WTC11 (cell line): ENCODE results near the gene PON1. TPM values are rescaled to one million over a fixed set of nuclear protein-coding genes. Genes with fewer than 3 reads are reported as not detected.
A peak's percentile ranks its signal among the peaks of the same experiment; 100 is the strongest.

ENCODE experiments used
- ATAC-seq: fragments of 200-7000 bp; cut with Tn5 transposase; 2 replicates; pipeline ENCODE4 v1.10.0; 2021; ENCODE audit warnings: mild to moderate bottlenecking, moderate library complexity
- CTCF ChIA-PET: fragments of 300-600 bp; sonication (Branson Sonifier 250); formaldehyde crosslinking; loops from one replicate; lab custom pipeline; 2021; ENCODE audit warnings: antibody characterized with exemption; lab: Charles Lee
- POLR2A ChIA-PET: fragments of 350-600 bp; sonication (Branson Sonifier 250); formaldehyde crosslinking; loops from one replicate; lab custom pipeline; 2021; ENCODE audit warnings: antibody characterized with exemption; lab: Charles Lee
- DNase-seq: peaks from one replicate; pipeline ENCODE4 v3.0.0; 2021; ENCODE audit warnings: low spot score
- H3K27ac Mint-ChIP-seq: 2 replicates; pipeline ENCODE4 v1.8.0; 2021; ENCODE audit warnings: mixed read lengths
- H3K27me3 Mint-ChIP-seq: 2 replicates; pipeline ENCODE4 v1.8.0; 2021; ENCODE audit warnings: low read depth, mild to moderate bottlenecking, moderate library complexity, mixed read lengths
- H3K36me3 Mint-ChIP-seq: 2 replicates; pipeline ENCODE4 v1.8.0; 2021; ENCODE audit warnings: mixed read lengths
- H3K4me1 Mint-ChIP-seq: 2 replicates; pipeline ENCODE4 v1.8.0; 2022; ENCODE audit warnings: mixed read lengths
- H3K4me3 Mint-ChIP-seq: 2 replicates; pipeline ENCODE4 v1.8.0; 2021; ENCODE audit warnings: mild to moderate bottlenecking, moderate library complexity, mixed read lengths
- H3K9me3 Mint-ChIP-seq: 2 replicates; pipeline ENCODE4 v1.8.0; 2021; ENCODE audit warnings: mixed read lengths
- CREM ChIP-seq: sonication (generic); formaldehyde crosslinking; IDR thresholded peaks from 2 replicates; pipeline ENCODE4 v1.8.1; 2022; ENCODE audit warnings: mild to moderate bottlenecking, missing genetic modification reagents, moderate library complexity
- EMX1 ChIP-seq: fragments of 250-450 bp; sonication (Bioruptor Pico); IDR thresholded peaks from 2 replicates; pipeline ENCODE4 v1.8.0; 2021; ENCODE audit warnings: mild to moderate bottlenecking
- IRF2 ChIP-seq: sonication (generic); formaldehyde crosslinking; IDR thresholded peaks from 2 replicates; pipeline ENCODE4 v1.8.0; 2022; ENCODE audit warnings: low read depth, missing genetic modification reagents, borderline replicate concordance
- NR3C1 ChIP-seq: sonication (generic); formaldehyde crosslinking; conservative IDR thresholded peaks from 2 replicates; pipeline ENCODE4 v1.8.1; 2023; ENCODE audit warnings: low read depth, mild to moderate bottlenecking, missing genetic modification reagents
- OVOL2 ChIP-seq: fragments of 250-450 bp; sonication (Bioruptor Pico); IDR thresholded peaks from 2 replicates; pipeline ENCODE4 v1.9.0; 2021; ENCODE audit warnings: mild to moderate bottlenecking, borderline replicate concordance
- PRRX2 ChIP-seq: fragments of 250-450 bp; sonication (Bioruptor Pico); IDR thresholded peaks from 2 replicates; pipeline ENCODE4 v1.8.0; 2021; ENCODE audit warnings: mild to moderate bottlenecking
- SMAD4 ChIP-seq: sonication (generic); formaldehyde crosslinking; IDR thresholded peaks from 2 replicates; pipeline ENCODE4 v1.8.0; 2022; ENCODE audit warnings: mild to moderate bottlenecking, missing genetic modification reagents
- TEAD4 ChIP-seq: sonication (generic); formaldehyde crosslinking; IDR thresholded peaks from 2 replicates; pipeline ENCODE4 v1.8.0; 2022; ENCODE audit warnings: mild to moderate bottlenecking, missing genetic modification reagents
- ZNF232 ChIP-seq: sonication (generic); formaldehyde crosslinking; IDR thresholded peaks from 2 replicates; pipeline ENCODE4 v1.8.0; 2022; ENCODE audit warnings: mild to moderate bottlenecking, missing genetic modification reagents
- ZNF423 ChIP-seq: fragments of 250-450 bp; sonication (Bioruptor Pico); IDR thresholded peaks from 2 replicates; pipeline ENCODE4 v2.1.2; 2022; ENCODE audit warnings: mild to moderate bottlenecking, moderate library complexity
- total RNA-seq: library from RNA; stranded (reverse); gene quantifications from 3 replicates; pipeline ENCODE4 v1.2.3, GENCODE V29; 2021
- TF ChIP-seq, protein P1 (sequence below): sonication (generic); formaldehyde crosslinking; IDR thresholded peaks from 2 replicates; pipeline ENCODE4 v1.8.0; 2023; ENCODE audit warnings: mild to moderate bottlenecking, missing genetic modification reagents
- TF ChIP-seq, protein P2 (sequence below): sonication (generic); formaldehyde crosslinking; IDR thresholded peaks from 2 replicates; pipeline ENCODE4 v1.8.1; 2023; ENCODE audit warnings: mild to moderate bottlenecking, missing genetic modification reagents, moderate library complexity
- TF ChIP-seq, protein P3 (sequence below): sonication (generic); formaldehyde crosslinking; IDR thresholded peaks from 2 replicates; pipeline ENCODE4 v1.8.1; 2022; ENCODE audit warnings: low read depth, mild to moderate bottlenecking, moderate library complexity, missing genetic modification reagents, borderline replicate concordance
- TF ChIP-seq, protein P4 (sequence below): fragments of 250-450 bp; sonication (Bioruptor Pico); IDR thresholded peaks from 2 replicates; pipeline ENCODE4 v1.9.0; 2021; ENCODE audit warnings: mild to moderate bottlenecking, borderline replicate concordance
- TF ChIP-seq, protein P5 (sequence below): sonication (generic); formaldehyde crosslinking; IDR thresholded peaks from 2 replicates; pipeline ENCODE4 v1.8.0; 2022; ENCODE audit warnings: mild to moderate bottlenecking, missing genetic modification reagents
- TF ChIP-seq, protein P6 (sequence below): sonication (generic); formaldehyde crosslinking; IDR thresholded peaks from 2 replicates; pipeline ENCODE4 v1.8.1; 2023; ENCODE audit warnings: mild to moderate bottlenecking, moderate library complexity, missing genetic modification reagents
- TF ChIP-seq, protein P7 (sequence below): sonication (generic); formaldehyde crosslinking; IDR thresholded peaks from 2 replicates; pipeline ENCODE4 v1.8.1; 2022; ENCODE audit warnings: missing genetic modification reagents, borderline replicate concordance
- TF ChIP-seq, protein P8 (sequence below): sonication (generic); formaldehyde crosslinking; IDR thresholded peaks from 2 replicates; pipeline ENCODE4 v1.8.1; 2022; ENCODE audit warnings: mild to moderate bottlenecking, missing genetic modification reagents, moderate library complexity, borderline replicate concordance
- TF ChIP-seq, protein P9 (sequence below): sonication (generic); formaldehyde crosslinking; conservative IDR thresholded peaks from 2 replicates; pipeline ENCODE4 v1.8.1; 2022; ENCODE audit warnings: mild to moderate bottlenecking, missing genetic modification reagents

Gene PON1
- total RNA-seq, 1 experiment from 2014 or later, result 0.26 TPM

DNA sequence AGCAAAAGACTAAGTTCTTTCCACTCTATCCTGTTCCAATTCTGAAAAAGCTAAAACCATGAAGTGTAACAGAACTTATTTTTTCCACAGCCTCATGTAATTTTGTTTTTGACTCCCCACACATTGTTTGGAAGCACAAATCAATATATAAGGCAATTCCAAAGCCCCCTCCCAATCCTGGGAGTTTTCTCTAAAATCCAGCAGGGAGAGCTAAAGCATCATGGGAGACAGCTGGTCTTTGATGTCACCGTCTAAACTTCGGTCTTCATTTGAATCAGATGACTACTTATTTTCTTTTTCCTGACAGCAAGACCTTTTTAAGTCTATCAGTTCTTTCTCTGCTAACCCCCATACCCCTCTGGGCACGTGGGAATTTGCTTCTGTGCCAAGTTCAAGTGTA is 33.3 kb upstream of the PON1 start (continued):
- TF ChIP-seq, protein P1, sequence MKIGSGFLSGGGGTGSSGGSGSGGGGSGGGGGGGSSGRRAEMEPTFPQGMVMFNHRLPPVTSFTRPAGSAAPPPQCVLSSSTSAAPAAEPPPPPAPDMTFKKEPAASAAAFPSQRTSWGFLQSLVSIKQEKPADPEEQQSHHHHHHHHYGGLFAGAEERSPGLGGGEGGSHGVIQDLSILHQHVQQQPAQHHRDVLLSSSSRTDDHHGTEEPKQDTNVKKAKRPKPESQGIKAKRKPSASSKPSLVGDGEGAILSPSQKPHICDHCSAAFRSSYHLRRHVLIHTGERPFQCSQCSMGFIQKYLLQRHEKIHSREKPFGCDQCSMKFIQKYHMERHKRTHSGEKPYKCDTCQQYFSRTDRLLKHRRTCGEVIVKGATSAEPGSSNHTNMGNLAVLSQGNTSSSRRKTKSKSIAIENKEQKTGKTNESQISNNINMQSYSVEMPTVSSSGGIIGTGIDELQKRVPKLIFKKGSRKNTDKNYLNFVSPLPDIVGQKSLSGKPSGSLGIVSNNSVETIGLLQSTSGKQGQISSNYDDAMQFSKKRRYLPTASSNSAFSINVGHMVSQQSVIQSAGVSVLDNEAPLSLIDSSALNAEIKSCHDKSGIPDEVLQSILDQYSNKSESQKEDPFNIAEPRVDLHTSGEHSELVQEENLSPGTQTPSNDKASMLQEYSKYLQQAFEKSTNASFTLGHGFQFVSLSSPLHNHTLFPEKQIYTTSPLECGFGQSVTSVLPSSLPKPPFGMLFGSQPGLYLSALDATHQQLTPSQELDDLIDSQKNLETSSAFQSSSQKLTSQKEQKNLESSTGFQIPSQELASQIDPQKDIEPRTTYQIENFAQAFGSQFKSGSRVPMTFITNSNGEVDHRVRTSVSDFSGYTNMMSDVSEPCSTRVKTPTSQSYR (CRISPR knock-in tag), result no peak
- no peak for TF ChIP-seq PRRX2 (CRISPR knock-in tag)
- TF ChIP-seq, protein P2, sequence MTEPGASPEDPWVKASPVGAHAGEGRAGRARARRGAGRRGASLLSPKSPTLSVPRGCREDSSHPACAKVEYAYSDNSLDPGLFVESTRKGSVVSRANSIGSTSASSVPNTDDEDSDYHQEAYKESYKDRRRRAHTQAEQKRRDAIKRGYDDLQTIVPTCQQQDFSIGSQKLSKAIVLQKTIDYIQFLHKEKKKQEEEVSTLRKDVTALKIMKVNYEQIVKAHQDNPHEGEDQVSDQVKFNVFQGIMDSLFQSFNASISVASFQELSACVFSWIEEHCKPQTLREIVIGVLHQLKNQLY (CRISPR knock-in tag), result no peak
- TF ChIP-seq, protein P3, sequence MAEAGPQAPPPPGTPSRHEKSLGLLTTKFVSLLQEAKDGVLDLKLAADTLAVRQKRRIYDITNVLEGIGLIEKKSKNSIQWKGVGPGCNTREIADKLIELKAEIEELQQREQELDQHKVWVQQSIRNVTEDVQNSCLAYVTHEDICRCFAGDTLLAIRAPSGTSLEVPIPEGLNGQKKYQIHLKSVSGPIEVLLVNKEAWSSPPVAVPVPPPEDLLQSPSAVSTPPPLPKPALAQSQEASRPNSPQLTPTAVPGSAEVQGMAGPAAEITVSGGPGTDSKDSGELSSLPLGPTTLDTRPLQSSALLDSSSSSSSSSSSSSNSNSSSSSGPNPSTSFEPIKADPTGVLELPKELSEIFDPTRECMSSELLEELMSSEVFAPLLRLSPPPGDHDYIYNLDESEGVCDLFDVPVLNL (CRISPR knock-in tag), result no peak

DNA sequence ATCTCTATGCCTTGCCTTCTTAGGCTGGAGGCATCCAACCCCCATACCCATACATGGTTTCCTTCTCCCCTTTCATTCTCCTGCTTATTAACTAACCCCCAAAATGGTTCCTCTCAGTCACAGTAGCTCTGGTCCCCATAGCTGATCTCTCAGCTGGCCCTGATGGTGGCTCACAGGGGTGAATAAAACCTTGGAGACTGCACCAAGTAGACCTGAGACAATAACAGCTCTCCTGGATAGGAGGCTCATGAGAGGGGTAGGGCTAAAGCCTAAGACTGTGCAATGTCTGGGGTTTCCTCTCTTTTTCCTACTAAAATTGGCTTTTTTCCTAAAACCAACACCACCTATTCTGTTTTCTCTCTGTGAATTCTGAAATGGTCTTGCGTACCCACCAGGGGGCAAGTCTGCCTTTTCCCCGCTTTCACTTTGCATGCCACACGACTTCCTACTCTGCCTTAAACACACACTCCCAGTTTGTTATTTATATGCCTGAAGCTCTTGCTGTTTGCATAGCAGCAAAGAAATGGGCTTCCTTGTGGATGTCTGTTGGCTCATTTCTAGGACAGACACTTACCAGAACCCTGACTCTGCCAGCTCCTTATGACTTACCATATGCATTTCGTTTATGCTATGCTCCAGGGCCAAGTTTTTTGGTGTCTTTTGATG is 18.4 kb upstream of the PON1 start:
- peak overlapping the region; percentile 54 for H3K27ac Mint-ChIP-seq
- DNase-seq, result peak; percentile 18
- POLR2A ChIA-PET, result no interaction called here
- peaks cover 7% of the 10 kb centered on the region for H3K9me3 Mint-ChIP-seq
- no peaks in the 10 kb centered on the region for H3K36me3 Mint-ChIP-seq
- H3K4me3 Mint-ChIP-seq, result no peak overlapping the region
- ATAC-seq, result peak; percentile 85
- CTCF ChIA-PET, result interaction anchor here (1.0 to 1.4 kb wide), 4 partner anchors 53 to 136 kb away, joined by 3 to 7 read pairs (median 6); partner anchors contain the start of gene PON3
- peaks cover 21% of the 10 kb centered on the region for H3K4me1 Mint-ChIP-seq
- TF ChIP-seq, protein P4, sequence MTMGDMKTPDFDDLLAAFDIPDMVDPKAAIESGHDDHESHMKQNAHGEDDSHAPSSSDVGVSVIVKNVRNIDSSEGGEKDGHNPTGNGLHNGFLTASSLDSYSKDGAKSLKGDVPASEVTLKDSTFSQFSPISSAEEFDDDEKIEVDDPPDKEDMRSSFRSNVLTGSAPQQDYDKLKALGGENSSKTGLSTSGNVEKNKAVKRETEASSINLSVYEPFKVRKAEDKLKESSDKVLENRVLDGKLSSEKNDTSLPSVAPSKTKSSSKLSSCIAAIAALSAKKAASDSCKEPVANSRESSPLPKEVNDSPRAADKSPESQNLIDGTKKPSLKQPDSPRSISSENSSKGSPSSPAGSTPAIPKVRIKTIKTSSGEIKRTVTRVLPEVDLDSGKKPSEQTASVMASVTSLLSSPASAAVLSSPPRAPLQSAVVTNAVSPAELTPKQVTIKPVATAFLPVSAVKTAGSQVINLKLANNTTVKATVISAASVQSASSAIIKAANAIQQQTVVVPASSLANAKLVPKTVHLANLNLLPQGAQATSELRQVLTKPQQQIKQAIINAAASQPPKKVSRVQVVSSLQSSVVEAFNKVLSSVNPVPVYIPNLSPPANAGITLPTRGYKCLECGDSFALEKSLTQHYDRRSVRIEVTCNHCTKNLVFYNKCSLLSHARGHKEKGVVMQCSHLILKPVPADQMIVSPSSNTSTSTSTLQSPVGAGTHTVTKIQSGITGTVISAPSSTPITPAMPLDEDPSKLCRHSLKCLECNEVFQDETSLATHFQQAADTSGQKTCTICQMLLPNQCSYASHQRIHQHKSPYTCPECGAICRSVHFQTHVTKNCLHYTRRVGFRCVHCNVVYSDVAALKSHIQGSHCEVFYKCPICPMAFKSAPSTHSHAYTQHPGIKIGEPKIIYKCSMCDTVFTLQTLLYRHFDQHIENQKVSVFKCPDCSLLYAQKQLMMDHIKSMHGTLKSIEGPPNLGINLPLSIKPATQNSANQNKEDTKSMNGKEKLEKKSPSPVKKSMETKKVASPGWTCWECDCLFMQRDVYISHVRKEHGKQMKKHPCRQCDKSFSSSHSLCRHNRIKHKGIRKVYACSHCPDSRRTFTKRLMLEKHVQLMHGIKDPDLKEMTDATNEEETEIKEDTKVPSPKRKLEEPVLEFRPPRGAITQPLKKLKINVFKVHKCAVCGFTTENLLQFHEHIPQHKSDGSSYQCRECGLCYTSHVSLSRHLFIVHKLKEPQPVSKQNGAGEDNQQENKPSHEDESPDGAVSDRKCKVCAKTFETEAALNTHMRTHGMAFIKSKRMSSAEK (CRISPR knock-in tag), result no peak
- TF ChIP-seq ZNF232 (CRISPR knock-in tag), result no peak
- TF ChIP-seq TEAD4, result no peak
- TF ChIP-seq EMX1 (CRISPR knock-in tag), result no peak
- no peak for TF ChIP-seq OVOL2 (CRISPR knock-in tag)
- TF ChIP-seq, protein P5, sequence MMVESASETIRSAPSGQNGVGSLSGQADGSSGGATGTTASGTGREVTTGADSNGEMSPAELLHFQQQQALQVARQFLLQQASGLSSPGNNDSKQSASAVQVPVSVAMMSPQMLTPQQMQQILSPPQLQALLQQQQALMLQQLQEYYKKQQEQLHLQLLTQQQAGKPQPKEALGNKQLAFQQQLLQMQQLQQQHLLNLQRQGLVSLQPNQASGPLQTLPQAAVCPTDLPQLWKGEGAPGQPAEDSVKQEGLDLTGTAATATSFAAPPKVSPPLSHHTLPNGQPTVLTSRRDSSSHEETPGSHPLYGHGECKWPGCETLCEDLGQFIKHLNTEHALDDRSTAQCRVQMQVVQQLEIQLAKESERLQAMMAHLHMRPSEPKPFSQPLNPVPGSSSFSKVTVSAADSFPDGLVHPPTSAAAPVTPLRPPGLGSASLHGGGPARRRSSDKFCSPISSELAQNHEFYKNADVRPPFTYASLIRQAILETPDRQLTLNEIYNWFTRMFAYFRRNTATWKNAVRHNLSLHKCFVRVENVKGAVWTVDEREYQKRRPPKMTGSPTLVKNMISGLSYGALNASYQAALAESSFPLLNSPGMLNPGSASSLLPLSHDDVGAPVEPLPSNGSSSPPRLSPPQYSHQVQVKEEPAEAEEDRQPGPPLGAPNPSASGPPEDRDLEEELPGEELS, result no peak
- TF ChIP-seq IRF2 (CRISPR knock-in tag), result no peak
- TF ChIP-seq, protein P6, sequence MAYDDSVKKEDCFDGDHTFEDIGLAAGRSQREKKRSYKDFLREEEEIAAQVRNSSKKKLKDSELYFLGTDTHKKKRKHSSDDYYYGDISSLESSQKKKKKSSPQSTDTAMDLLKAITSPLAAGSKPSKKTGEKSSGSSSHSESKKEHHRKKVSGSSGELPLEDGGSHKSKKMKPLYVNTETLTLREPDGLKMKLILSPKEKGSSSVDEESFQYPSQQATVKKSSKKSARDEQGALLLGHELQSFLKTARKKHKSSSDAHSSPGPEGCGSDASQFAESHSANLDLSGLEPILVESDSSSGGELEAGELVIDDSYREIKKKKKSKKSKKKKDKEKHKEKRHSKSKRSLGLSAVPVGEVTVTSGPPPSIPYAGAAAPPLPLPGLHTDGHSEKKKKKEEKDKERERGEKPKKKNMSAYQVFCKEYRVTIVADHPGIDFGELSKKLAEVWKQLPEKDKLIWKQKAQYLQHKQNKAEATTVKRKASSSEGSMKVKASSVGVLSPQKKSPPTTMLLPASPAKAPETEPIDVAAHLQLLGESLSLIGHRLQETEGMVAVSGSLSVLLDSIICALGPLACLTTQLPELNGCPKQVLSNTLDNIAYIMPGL (CRISPR knock-in tag), result no peak
- TF ChIP-seq, protein P7, sequence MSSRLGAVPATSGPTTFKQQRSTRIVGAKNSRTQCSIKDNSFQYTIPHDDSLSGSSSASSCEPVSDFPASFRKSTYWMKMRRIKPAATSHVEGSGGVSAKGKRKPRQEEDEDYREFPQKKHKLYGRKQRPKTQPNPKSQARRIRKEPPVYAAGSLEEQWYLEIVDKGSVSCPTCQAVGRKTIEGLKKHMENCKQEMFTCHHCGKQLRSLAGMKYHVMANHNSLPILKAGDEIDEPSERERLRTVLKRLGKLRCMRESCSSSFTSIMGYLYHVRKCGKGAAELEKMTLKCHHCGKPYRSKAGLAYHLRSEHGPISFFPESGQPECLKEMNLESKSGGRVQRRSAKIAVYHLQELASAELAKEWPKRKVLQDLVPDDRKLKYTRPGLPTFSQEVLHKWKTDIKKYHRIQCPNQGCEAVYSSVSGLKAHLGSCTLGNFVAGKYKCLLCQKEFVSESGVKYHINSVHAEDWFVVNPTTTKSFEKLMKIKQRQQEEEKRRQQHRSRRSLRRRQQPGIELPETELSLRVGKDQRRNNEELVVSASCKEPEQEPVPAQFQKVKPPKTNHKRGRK, result no peak
- TF ChIP-seq, protein P8, sequence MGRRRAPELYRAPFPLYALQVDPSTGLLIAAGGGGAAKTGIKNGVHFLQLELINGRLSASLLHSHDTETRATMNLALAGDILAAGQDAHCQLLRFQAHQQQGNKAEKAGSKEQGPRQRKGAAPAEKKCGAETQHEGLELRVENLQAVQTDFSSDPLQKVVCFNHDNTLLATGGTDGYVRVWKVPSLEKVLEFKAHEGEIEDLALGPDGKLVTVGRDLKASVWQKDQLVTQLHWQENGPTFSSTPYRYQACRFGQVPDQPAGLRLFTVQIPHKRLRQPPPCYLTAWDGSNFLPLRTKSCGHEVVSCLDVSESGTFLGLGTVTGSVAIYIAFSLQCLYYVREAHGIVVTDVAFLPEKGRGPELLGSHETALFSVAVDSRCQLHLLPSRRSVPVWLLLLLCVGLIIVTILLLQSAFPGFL, result no peak
- no peak for TF ChIP-seq NR3C1 (CRISPR knock-in tag)
- TF ChIP-seq SMAD4 (CRISPR knock-in tag), result no peak
- TF ChIP-seq CREM (CRISPR knock-in tag), result no peak
- TF ChIP-seq, protein P9, sequence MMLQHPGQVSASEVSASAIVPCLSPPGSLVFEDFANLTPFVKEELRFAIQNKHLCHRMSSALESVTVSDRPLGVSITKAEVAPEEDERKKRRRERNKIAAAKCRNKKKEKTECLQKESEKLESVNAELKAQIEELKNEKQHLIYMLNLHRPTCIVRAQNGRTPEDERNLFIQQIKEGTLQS (CRISPR knock-in tag), result no peak
- no peak for TF ChIP-seq ZNF423
- H3K27me3 Mint-ChIP-seq, result no peaks in the 10 kb centered on the region
